HK-2 (cell line): ENCODE data around the gene LLGL1.

Experiments used
- DNase-seq: peaks from one replicate; pipeline ENCODE4 v3.0.0-alpha.2; 2018; ENCODE audit not compliant: unreplicated experiment

The LLGL1 gene

DNA sequence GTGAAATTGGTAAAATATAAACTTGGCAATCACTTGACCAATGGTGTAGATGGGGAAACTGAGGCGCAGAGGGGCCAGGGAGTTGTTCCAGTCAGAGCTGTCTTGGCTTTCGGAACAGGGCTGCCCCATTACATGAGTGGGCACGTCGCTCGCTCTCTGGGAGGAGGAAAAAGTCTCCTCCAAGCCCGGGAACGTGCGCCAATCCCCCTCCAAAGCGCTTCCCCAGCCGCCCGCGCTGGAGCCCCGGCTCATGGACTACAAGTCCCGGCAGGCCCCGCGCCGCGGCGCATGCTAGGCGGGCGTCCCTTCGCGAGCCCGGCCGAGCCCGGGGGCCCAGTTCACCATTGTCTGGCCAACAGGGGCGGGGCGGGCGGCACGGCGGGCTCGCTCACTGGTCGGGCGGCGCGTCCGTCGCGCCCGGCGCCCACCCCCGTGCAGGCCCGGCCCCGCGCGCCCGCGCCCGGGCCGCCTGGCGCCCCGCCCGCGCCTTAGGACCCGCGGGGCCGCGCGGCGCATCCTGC is at the start of gene LLGL1:
Gene LLGL1 (plus strand): TSS at position 515 of the 521 bp plus-strand sequence. CDS start 48 bp downstream, outside the sequence.
- peak; percentile 95 for DNase-seq

DNA sequence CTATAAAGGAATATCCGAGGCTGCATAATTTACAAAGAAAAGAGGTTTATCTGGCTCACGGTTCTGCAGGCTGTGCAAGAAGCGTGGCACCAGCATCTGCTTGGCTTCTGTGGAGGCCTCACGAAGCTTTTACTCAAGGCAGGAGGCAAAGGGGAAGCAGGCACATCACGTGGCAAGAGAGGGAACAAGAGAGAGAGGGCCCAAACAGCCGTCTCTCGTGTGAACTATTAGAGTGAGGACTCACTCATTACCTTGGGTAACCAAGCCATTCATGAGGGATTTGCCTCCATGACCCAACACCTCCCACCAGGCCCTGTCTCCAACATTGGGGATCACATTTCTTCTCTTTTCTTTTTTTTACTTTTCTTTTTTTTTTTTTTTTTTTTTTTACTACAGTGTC is 49.3 kb upstream of the LLGL1 start:
- no peak for DNase-seq

DNA sequence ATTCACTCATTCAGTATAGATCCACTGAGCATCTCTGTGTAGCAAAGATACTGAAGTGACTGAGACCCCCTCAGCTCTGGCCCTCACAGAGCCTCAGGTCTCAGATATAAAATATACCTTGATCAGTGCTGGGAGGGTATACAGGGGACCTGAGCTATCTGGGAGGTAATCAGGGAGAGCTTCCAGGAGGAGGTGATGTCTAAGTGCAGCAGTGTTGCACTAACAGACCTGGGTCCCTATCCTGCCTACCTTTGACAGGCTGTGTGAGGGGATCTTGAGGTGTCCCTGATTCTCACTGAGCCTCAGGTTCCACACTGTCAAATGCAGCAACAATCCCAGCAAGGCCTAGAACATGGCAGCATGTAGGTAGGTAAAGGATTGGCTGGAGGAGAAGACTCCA is 48.3 kb upstream of the LLGL1 start:
- no peak for DNase-seq

- DNase-seq, result no peak
Observed at GRCh38 chr17:18177722-18178121, 47.7 kb upstream of the LLGL1 start.

- DNase-seq, result no peak
Observed at GRCh38 chr17:18179196-18179595, 46.2 kb upstream of the LLGL1 start.

- DNase-seq, result no peak
Observed at GRCh38 chr17:18179804-18180203, 45.6 kb upstream of the LLGL1 start.

GRCh38 chr17:18181358-18181757 is 44.1 kb upstream of the LLGL1 start:
- DNase-seq, result no peak

GRCh38 chr17:18182110-18182977 is 43.1 kb upstream of the LLGL1 start:
- no peak for DNase-seq

- DNase-seq, result peak; percentile 93
Observed at GRCh38 chr17:18182978-18183333, 42.5 kb upstream of the LLGL1 start.

GRCh38 chr17:18183334-18184142 is 41.9 kb upstream of the LLGL1 start, which contains the start of gene ALKBH5:
Gene ALKBH5 (plus strand): TSS chr17:18183828. CDS start chr17:18184244, 416 bp downstream.
- DNase-seq, result peak; percentile 98

DNA sequence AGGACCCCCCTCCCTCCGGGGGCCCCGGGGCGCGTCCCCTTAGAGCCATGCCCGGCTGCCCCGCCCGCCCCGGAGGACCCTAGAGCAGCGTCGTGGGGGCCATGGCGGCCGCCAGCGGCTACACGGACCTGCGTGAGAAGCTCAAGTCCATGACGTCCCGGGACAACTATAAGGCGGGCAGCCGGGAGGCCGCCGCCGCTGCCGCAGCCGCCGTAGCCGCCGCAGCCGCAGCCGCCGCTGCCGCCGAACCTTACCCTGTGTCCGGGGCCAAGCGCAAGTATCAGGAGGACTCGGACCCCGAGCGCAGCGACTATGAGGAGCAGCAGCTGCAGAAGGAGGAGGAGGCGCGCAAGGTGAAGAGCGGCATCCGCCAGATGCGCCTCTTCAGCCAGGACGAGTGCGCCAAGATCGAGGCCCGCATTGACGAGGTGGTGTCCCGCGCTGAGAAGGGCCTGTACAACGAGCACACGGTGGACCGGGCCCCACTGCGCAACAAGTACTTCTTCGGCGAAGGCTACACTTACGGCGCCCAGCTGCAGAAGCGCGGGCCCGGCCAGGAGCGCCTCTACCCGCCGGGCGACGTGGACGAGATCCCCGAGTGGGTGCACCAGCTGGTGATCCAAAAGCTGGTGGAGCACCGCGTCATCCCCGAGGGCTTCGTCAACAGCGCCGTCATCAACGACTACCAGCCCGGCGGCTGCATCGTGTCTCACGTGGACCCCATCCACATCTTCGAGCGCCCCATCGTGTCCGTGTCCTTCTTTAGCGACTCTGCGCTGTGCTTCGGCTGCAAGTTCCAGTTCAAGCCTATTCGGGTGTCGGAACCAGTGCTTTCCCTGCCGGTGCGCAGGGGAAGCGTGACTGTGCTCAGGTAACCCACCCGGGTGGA is 41.0 kb upstream of the LLGL1 start:
- DNase-seq, result peak; percentile 38

- no peak for DNase-seq
Observed at GRCh38 chr17:18185391-18185790, 40.0 kb upstream of the LLGL1 start.

DNA sequence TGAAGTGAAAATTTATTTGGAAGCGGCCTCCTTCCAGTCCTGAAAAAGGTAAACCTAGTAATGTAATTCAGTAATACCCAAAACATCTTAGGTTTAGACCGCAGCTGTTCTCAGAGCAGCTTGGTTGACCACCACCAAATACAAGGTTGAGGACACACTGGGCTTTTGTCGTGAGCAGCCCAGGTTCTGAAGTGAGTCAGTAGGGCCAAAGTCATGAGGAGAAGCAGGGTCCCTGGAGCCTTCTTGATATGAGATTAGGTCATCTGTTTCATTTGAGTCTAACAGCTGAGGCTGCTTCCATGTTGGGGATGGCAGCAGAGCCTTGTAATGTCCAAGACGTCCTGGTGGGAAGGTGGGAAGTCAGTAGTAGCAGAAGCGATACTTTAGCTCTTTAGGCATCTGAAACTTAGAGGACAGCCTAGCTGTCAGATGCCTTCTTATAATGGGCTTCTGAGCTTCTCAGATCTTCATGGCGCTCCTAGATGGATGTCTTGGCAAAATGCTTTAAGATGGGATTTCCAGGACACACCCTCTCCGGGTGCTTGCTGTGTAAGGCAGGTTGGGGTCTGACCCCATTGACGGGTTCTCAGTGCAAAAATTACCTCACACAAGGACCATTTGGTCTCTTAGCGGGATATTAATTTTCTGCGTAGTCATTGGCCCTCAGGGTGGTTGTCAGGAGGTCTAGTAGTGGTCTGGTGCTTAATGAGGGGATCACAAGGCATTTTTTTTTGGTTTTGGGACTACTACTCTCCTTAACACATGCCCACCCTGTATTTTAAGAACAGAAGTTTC is 39.4 kb upstream of the LLGL1 start:
- no peak for DNase-seq

- DNase-seq, result no peak
Observed at GRCh38 chr17:18186627-18186982, 38.8 kb upstream of the LLGL1 start.

GRCh38 chr17:18187226-18187625 is 38.2 kb upstream of the LLGL1 start:
- no peak for DNase-seq

- DNase-seq, result peak; percentile 50
Observed at GRCh38 chr17:18187821-18188761, 37.3 kb upstream of the LLGL1 start.

DNA sequence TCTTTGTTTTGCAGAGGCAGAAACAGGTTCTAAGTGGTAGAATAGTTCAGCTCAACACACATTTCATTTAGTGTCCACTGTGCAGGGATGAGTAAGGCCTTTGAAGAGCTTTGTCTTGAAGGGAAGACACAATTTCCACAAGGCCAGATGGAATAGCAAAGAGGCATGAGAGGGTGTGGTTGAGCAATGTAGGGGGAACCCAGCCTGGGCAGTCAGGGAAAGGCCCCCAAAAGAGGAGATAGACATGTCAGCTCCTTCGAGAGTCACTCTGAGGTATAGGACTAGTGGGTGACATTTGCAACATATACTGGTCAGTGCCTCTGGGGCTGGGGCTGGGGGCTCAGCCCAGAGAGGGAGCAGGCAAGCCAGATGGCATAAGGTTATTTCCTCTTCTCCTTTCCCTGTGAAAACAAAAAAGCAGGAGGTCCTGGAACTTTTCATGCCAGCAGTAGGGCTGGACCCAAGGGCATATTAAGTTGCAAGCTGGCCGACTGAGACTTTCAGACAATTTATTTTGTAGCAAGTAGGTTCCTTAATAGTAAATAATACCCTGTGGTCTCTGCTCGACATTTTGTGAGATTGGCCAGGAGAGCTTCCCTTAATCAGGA is 34.7 kb upstream of the LLGL1 start:
- no peak for DNase-seq

GRCh38 chr17:18191236-18191667 is 34.2 kb upstream of the LLGL1 start:
- no peak for DNase-seq

GRCh38 chr17:18191967-18192366 is 33.5 kb upstream of the LLGL1 start:
- no peak for DNase-seq
